IMR-90 (cell line): ENCODE results near the gene OSBPL1A.

ENCODE experiments used
- CEBPB ChIP-seq: IDR thresholded peaks from 2 replicates; pipeline ENCODE4 v1.6.1; 2012; ENCODE audit warnings: low read depth, low read length, improper control_type of control experiment
- MXI1 ChIP-seq: IDR thresholded peaks from 2 replicates; pipeline ENCODE4 v1.6.1; 2012; ENCODE audit warnings: low read depth, mild to moderate bottlenecking, low read length, moderate library complexity, borderline replicate concordance
- POLR2A ChIP-seq: IDR thresholded peaks from 2 replicates; pipeline ENCODE4 v1.6.1; 2012; ENCODE audit warnings: mild to moderate bottlenecking, low read depth, low read length
- TF ChIP-seq, protein P1 (sequence below): conservative IDR thresholded peaks from 2 replicates; pipeline ENCODE4 v1.5.1; 2012; ENCODE audit warnings: mild to moderate bottlenecking, low read depth, low read length, improper control_type of control experiment

DNA sequence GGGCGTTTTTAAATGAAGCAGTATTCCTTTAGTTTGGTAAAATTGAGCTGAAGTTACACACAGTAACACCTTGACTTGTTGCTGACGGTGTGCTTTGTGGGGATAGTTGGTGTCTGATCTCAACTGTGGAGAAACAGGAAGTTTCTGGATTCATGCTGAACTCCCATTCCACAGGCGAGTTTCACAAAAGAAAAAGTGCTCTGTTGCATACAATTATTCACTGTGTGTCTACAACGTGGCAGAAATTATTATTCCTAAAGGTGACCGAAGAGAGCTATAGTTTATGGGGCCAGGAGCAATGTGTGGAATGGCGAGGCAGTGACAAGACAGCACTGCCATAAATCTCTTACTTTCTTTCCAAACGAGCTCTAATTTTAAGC lies 259.2 kb downstream of the OSBPL1A start:
- TF ChIP-seq POLR2A, result no peak
- TF ChIP-seq, protein P1, sequence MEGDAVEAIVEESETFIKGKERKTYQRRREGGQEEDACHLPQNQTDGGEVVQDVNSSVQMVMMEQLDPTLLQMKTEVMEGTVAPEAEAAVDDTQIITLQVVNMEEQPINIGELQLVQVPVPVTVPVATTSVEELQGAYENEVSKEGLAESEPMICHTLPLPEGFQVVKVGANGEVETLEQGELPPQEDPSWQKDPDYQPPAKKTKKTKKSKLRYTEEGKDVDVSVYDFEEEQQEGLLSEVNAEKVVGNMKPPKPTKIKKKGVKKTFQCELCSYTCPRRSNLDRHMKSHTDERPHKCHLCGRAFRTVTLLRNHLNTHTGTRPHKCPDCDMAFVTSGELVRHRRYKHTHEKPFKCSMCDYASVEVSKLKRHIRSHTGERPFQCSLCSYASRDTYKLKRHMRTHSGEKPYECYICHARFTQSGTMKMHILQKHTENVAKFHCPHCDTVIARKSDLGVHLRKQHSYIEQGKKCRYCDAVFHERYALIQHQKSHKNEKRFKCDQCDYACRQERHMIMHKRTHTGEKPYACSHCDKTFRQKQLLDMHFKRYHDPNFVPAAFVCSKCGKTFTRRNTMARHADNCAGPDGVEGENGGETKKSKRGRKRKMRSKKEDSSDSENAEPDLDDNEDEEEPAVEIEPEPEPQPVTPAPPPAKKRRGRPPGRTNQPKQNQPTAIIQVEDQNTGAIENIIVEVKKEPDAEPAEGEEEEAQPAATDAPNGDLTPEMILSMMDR, result no peak
- TF ChIP-seq MXI1, result no peak
- TF ChIP-seq CEBPB, result no peak
